GM19324 (cell line): Measurements from ENCODE around the gene EEF1AKMT4.
A peak's percentile ranks its signal among the peaks of the same experiment; 100 is the strongest.

ENCODE experiments used
- ATAC-seq: cut with Tn5 transposase; IDR thresholded peaks from one replicate; pipeline ENCODE4 v1.9.1; 2021; ENCODE audit warnings: mild to moderate bottlenecking, moderate library complexity; ENCODE audit not compliant: unreplicated experiment, low FRiP score

The EEF1AKMT4 gene

DNA sequence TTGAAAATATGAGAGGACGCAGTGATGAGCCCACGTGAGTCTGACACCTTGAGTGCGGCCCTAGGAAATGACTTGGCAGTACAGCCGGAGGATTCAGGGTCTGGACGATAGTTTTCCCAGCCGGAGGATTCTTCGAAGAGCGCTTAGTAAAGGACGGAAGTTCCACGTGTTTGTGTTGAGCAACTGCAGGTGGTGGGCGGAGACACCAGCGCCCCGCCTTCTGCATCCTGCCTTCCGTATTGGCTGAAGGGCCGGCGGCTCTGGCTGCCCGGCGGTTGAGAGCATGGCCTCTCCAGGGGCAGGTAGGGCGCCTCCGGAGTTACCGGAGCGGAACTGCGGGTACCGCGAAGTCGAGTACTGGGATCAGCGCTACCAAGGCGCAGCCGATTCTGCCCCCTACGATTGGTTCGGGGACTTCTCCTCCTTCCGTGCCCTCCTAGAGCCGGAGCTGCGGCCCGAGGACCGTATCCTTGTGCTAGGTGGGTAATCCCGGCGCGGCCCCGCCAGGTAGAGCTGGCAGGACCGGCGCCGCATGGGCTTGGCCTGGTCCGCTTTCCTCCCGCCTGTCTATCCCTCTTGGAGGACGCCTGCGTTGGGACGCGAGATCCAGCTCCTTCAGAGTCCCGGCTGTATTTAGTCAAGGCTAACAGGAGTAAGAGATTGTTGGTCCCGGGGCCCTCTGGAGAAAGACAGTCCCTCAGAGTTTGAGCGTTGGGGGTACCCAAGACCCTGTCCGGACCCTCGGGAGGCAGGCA, at the start of gene EEF1AKMT4:
EEF1AKMT4 (plus strand) TSS at position 261 of the 755 bp plus-strand sequence; CDS start at position 284, 23 bp downstream.
- peak; percentile 88 for ATAC-seq

DNA sequence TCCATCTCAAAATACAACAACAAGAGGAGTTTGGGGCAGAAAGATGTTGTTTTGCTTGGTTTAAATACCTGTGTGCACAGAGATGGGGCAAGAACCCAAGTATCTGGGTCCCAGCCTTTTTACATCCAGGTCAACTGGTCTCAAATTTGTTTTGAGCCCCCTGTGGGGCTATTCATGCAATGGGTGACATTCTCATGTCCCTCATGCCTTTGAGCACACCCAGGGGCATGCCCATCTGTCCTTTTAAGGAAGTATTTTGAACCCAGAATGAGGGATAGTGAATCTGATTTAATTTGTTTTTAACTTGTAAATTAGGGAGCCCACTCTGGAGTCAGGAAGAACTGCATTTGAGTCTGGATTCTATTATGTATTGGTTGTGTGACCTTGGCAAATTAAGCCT, 48.6 kb upstream of the EEF1AKMT4 start:
- ATAC-seq: no peak

DNA sequence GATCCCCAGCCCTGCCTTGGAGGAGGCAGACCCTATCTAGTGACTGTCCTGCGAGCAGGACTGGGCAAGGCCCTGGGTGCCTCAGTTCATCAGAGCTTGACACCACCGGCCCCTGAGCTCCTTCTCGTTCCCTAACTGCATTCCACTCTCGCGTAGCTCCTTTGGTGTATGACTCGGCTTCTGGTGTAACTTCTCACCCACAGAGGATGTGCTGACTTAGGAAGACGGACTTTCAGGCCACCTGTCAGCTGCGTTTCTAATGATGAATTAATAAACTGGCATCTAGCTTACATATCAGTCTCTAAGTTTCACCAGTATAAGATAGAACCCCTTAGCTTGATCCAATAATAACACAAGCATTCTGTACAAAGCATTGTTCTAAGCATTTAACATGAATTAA, 45.9 kb upstream of the EEF1AKMT4 start:
- no peak for ATAC-seq

DNA sequence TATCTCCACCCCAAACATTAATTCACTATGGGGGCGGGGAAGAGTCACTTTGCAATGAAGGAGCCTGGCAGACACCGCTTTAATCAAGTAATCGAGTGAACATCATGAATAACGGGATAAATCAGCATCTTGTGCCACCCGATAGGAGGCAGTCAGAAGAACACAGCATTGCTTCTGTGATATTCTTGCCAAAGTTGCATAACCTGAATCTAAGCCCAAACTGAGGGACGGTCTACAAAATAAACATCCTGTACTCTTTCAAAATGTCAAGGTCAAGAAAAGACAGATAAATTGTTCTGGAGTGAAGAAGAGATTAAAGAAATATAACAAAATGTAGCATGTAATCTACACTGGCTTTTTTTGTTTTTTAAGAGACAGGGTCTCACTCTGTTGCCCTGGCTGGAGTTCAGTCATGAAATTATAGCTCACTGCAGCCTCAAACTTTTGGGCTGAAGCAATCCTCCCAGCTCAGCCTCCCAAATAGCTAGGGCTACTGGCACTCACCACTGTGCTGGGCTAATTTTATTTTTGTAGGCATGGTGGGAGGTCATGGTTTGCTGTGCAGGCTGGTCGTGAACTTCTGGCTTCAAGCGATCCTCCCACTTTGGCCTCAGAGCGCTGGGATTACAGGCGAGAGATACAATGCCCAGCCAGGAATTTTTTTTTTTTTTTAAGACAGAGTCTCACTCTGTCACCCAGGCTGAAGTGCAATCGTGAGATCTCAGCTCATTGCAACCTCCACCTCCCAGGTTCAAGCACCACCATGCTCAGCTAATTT, 40.1 kb upstream of the EEF1AKMT4 start:
- no peak for ATAC-seq

DNA sequence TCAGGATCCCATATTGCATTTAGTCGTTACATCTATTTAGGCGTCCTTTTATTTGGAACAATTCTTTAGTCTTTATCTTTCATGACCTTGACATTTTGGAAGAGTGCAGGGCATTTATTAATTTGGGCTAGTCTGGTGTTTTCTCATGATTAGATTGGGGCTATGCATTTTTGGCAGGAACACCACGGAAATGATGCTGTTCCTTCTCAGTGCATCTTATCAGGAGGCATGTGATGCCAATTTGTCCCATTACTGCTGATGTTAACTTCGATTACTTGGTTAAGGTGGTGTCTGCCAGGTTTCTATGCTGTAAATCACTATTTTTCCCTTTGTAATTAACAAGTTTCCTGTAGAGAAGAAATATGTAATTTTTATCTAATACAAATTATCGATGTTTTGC, 38.2 kb upstream of the EEF1AKMT4 start:
- ATAC-seq: no peak

DNA sequence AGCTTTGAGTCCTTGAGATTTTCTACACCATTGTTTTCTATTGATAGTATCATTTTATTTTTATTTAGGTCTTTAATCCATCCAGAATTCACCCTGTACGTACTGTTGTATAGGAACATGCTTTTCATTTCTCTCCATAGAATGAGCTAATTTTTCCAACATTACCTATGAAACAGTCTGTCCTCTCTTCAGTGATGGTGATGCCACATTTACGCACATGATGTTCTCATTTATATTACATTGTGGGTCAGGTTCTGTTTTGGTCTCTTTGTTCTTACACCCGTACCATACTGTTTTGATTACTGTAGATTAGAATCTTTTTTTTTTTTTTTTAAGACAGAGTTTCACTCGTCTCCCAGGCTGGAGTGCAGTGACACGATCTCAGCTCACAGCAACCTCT, 37.8 kb upstream of the EEF1AKMT4 start:
- no peak for ATAC-seq

DNA sequence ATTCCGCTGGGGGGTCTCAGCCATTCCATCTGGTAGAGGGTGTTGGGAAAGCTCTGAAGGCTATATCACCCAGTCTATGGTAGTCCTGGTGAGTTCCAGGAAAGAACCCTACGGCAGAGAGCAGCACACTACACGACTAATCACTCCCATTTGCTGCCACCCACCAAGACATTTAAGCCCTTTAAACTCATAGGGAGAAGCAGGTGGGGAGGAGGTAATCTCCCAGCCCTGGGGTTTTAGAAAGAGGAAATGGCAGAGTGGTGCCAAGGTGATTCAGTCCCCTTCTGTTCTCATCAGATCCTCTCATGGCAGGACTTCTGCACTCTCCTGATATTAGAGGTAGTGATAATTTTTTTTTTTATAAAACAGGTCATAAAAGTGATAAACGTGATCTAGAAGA, 30.7 kb upstream of the EEF1AKMT4 start:
- no peak for ATAC-seq

DNA sequence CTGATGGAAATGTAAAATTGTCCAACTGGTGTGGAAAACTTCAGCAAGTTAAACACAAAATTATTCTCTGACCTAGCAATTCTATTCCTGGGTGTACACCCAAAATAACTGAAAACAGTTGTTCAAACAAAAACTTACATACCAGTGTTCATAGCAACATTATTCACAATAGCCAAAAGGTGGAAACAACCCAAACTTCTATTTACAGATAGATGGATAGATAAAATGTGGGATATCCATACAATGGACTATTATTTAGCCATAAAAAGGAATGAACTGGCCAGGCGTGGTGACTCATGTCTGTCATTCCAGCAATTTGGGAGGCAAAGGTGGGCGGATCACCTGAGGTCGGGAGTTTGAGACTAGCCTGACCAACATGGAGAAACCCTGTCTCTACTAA, 27.0 kb upstream of the EEF1AKMT4 start:
- no peak for ATAC-seq

DNA sequence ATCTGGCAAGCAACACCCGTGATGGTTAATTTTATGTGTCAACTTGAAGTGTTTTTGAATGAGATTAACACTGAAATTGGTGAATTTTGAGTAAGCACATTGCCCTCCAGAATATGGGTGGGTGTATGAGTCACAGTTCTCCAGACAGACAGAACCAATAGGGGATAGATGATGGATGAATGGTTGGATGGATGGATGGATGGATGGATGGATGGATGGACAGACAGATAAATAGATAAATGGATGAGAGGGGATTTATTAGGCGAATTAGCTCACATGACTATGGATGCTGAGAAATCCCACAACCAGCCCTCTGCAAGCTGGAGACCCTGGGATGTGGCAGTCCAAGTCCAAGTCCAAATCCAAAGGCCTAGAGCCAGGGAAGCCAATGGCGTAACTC, 25.5 kb upstream of the EEF1AKMT4 start:
- ATAC-seq: no peak

DNA sequence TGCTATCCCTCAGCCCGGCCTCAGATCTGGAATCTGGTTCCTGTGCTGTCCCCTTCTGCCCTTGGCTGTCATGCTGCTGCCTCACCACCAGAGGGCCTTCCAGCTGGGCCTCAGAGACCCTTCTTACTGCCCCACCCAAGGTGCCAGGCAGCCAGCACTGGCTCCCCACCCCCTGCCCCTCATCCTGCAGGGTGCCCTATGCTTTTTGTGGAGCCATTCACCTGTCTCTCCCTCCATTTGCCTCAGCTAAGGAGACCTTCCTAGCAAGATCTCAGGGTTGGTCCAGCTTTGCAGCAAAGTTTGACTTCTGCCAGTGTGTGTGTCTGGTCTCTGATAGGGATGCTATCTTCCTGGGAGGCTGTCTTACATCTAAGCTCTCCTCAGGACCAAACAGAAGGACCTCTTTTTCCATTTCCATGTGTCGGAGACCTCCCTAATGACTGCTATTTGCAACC, 22.0 kb upstream of the EEF1AKMT4 start:
- no peak for ATAC-seq

DNA sequence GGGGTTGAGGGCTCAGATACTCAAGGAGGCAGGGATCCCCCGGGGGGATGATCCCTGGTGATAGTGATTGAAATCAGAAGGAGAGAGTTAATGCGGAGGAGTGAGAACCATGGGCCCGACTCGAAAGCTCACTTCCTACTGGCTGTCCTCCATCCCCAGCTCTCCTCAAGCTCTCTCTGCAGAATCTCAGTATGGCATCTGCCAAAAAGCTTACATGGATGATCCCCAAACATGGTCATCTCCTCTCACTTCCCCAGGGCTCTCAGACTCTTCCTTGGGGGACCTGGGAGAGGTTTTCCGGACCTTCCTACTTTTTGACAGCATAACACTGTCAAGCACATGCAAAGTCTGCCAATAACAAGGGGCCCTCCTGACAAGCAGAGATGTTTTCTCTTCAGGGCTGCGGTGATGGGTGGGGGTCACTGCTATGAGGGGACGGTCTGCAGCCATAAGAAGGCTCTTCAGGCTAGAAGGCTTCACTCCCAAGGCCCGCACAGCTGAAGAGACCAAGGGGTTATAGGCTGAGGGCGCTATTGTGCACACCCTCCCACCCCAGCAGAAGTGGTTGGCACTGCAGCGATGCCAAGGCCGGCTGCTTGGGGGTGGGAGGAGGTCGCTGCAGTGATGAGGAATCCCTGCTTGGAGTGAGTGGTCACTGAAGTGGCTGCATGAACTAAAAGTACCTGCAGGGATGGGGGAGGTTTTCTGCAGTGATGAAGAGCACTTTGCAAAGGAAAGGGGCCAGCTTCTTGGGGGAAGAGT, 20.9 kb upstream of the EEF1AKMT4 start:
- no peak for ATAC-seq

DNA sequence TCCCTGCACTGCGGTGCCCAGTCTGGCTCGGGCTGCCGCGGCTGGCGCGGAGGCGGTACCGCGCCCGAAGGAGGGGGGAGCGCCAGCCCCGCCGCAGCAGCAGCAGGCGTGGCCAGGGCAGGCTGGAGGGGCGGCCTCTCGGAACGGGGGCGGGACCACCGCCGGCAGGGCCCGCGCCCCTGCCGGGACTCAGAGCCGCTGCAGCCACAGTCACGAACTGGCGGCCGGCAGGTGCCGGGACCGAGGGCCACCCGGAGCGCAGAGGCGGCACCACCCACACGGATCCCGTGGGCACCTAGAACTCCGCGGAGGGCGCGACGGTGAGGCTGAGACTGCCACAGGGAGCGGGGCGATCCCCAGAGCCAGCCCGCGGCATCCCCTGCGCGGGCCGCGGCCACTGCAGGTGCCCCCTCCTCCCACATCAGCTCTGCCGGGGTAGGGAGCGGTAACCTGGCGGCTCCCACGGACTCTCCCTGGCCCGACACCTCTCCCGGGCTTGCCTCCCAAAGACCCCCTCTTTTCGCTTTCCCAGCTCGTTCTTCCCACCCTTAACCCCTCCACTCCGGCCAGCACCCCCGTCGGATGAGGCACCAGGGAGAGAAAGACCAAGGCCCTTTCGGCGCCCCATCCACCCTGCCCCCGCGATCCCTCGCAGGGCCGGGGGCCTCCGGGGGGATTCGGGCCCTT, 19.9 kb upstream of the EEF1AKMT4 start, which contains the start of gene VWA5B2:
VWA5B2 (plus strand) TSS at position 192 of the 687 bp plus-strand sequence. CDS start 944 bp downstream, outside the sequence.
- peak; percentile 84 for ATAC-seq

DNA sequence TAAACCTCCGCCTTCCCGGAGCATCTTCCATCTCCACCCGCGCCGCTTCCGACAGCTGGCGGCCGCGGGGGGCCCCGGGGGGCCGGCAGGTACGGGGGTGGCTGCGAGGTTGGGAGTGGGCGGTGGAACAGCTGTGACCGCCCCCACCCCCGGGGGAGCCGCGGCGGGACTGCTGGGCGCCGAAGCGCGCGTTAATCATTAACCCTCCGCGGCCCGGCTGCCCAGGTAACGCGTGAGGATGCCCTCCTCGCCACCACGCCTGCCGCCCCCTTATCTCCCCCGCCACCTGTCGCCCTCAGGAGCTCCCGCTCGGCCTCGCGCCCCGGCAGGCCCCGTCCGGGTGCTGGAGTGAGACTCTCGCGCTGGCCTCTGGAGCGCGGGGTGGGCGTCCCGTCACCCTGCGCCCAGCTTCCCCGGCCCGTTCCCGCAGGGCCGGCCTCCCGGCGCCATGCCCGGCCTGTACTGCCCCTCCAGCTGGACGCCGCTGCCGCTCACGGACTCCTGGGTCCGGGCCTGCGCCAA, 19.3 kb upstream of the EEF1AKMT4 start:
- peak; percentile 4 for ATAC-seq

DNA sequence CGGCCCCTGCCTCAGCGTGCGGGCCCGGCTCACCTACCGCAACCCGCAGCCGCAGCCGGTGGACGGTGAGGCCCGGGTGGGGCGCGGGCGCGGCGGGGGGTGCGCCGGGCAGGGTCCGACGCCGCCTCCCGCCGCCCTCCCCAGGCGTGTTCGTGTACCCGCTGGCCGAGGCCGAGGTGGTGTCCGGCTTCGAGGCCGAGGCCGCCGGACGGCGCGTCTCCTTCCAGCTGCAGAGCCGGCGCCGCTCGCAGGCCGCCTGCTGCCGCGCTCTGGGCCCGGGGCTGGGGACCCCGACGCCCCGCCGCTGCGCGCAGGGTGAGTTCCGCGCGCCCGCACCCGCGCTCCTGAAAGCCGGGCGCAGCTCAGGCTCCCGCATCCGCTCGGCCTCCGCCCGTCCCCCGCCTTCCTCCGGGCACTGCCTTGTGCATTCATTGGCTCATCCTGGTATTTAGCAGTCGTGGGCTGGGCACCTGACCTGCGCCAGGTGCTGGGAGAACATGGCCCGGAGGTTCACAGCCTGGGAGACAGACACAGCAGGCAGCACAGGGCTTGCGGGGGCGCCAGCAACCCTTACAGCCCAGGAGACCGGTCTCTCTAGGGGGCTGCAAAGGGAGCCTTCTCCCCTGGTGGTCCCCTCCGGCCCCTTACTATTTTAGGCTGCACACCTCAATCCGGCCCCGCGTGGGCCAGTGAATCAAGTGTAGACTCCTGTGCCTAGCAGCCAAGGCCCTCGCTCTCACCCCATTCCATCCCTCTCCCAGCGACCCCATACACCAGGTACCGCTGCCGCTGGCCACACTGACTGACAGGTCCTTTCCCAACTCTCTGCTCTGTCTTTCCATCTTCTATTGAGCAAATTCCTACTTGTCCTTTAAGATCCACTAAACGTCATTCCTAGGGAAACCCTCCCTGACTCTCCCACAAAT, 18.6 kb upstream of the EEF1AKMT4 start:
- no peak for ATAC-seq

DNA sequence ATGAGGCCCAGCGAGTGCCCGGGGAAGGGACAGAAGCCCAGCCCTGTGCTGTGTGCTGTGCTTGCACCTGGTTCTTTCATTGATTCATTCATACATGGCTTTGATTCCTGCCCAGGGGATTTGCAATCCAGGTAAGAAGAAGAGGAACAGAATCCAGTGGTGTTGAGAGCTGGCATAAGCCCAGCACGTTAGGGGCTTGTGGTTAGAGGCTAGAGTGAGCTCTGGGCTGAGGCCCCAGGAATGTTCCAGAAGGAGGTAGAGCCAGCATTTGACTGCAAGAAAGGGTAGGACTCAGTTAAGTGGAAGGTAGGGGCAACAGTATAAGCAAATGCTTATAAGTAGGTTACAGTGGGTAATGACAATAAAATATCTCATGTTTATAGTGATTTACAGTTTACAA, 17.8 kb upstream of the EEF1AKMT4 start:
- ATAC-seq: no peak

DNA sequence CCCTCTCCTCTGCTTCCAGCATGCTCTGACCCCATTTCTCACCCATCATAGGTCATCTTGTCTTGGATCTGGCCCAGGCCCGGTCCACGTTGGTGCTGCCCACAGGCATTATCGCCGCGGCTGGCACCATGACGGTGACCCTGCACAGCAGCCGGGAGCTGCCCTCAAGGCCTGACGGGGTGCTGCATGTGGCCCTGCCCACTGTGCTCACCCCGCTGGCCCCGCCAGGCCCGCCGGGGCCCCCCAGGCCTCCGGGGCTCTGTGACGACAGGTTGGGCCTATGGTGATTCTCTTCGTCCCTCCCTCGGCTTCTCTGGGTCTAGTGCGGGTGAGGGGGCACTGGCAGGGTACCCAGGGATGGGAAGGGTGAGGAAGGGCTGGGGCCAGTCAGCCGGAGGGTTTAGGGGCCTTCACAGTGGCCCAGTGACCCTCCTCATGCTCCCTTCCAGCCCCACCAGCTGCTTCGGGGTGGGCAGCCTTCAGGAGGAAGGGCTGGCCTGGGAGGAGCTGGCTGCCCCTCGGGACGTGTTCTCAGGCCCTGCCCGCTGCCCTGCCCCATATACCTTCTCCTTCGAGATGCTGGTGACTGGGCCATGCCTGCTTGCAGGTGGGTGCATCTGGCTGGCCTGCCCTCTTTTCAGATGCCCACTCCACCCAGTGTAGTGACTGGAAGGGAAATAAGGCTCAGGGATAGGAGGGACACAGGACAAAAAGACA, 16.2 kb upstream of the EEF1AKMT4 start:
- no peak for ATAC-seq

DNA sequence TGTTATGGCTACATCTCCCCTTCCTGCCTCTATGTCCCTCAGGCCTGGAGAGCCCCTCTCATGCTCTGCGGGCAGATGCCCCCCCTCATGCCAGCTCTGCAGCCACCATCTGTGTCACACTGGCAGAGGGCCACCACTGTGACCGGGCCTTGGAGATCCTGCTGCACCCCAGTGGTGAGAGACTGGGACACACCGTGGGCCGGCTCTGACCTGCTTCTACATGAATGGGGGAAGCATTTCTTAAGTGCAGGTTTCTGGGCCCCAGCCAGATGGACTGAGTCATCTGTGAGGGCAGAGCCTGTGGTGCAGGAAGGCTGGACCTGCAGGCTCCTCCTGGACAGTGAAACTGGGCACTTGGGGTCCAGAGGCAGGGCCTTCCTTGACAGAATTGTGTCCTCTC, 15.2 kb upstream of the EEF1AKMT4 start:
- ATAC-seq: no peak

DNA sequence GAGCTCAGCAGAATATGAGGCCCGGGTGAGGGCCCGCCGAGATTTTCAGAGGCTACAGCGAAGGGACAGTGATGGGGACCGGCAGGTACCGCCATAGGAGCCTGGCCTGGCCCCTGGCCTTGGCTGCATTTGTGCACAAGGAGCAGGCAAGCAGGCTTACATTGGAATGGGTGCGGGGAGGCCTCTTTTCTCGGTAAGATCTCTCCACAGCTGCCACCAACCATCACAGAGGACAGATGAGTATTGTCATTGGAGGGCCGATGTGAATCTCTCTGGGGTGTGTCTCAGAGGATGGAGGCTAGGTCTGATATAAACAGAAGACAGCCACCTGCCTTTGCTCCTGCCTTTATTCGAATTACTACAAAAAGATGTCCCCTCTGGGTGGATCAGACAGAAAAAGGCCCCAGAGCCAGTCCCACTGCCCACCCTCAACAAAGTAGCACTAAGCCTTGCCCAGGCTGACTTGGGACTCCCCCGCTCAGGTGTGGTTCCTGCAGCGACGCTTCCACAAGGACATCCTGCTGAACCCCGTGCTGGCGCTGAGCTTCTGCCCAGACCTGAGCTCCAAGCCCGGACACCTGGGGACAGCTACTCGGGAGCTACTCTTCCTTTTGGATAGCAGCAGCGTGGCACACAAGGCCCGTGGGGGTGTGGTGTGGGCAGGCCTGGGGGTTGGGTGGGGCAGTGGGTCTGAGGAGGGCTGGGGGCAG, 14.6 kb upstream of the EEF1AKMT4 start:
- no peak for ATAC-seq
